ENCODE measurements around the gene C1orf94. TPM values are rescaled to one million over a fixed set of nuclear protein-coding genes. Genes with fewer than 3 reads are reported as not detected.

Gene C1orf94
- total RNA-seq, 1 experiment from 2014 or later: not detected

DNA sequence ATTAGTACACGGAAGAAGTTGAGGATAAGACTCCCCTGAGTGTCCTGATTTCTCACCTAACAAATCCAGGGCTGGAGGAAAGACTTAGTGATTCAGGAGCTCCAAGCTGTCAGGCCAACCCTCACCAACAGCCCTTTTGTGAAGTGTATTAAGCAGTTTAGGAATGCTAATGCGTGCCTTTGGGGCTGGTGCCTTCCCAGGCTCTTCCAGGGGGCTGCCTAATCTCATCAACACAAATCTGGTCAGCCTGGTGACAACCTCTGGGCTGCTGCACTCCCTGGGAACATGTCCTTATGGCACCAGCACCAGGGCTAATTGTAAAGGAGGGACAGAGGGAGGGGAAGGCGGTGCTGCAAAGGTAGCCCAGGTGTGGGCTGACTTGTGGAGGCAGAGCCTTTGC, 27.2 kb upstream of the C1orf94 start:
- intact Hi-C loops (cut with micrococcal nuclease; ENCODE audit: unreplicated experiment): no loop called here
- no peak overlapping the region for H3K4me3 Mint-ChIP-seq (ENCODE audit: low read depth, unreplicated experiment)
- TF ChIP-seq, protein P1, sequence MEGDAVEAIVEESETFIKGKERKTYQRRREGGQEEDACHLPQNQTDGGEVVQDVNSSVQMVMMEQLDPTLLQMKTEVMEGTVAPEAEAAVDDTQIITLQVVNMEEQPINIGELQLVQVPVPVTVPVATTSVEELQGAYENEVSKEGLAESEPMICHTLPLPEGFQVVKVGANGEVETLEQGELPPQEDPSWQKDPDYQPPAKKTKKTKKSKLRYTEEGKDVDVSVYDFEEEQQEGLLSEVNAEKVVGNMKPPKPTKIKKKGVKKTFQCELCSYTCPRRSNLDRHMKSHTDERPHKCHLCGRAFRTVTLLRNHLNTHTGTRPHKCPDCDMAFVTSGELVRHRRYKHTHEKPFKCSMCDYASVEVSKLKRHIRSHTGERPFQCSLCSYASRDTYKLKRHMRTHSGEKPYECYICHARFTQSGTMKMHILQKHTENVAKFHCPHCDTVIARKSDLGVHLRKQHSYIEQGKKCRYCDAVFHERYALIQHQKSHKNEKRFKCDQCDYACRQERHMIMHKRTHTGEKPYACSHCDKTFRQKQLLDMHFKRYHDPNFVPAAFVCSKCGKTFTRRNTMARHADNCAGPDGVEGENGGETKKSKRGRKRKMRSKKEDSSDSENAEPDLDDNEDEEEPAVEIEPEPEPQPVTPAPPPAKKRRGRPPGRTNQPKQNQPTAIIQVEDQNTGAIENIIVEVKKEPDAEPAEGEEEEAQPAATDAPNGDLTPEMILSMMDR (IDR thresholded peaks at IDR 0.05; ENCODE audit: unreplicated experiment): no peak
- H3K36me3 Mint-ChIP-seq (ENCODE audit: insufficient read depth, unreplicated experiment): no peaks in the 10 kb centered on the region
- no peaks in the 10 kb centered on the region for H3K4me1 Mint-ChIP-seq (ENCODE audit: low read depth, unreplicated experiment)
- peaks cover 56% of the 10 kb centered on the region for H3K27me3 Mint-ChIP-seq (ENCODE audit: unreplicated experiment)
- CTCF ChIA-PET: no interaction called here
- peaks cover 7% of the 10 kb centered on the region for H3K9me3 Mint-ChIP-seq (ENCODE audit: low read depth, unreplicated experiment)
- DNase-seq: no peak
- no TSS peak for BruUV-seq (replicated peaks)
- H3K27ac Mint-ChIP-seq (ENCODE audit: unreplicated experiment): no peak overlapping the region

- no TSS peak for BruUV-seq (replicated peaks)
- Mint-ChIP-seq H3K36me3 (ENCODE audit: insufficient read depth, unreplicated experiment) (no peaks in the 10 kb centered on the region), H3K27me3 (ENCODE audit: unreplicated experiment) (peaks cover 51% of the 10 kb centered on the region), H3K4me1 (ENCODE audit: low read depth, unreplicated experiment) (no peaks in the 10 kb centered on the region), H3K9me3 (ENCODE audit: low read depth, unreplicated experiment) (peaks cover 4% of the 10 kb centered on the region), H3K27ac (ENCODE audit: unreplicated experiment) (no peak overlapping the region), H3K4me3 (ENCODE audit: low read depth, unreplicated experiment) (no peak overlapping the region)
- CTCF ChIA-PET: no interaction called here
- intact Hi-C loops (cut with micrococcal nuclease; ENCODE audit: unreplicated experiment): no loop called here
- TF ChIP-seq, protein P1 (IDR thresholded peaks at IDR 0.05; ENCODE audit: unreplicated experiment): no peak
- DNase-seq: no peak
Observed at GRCh38 chr1:34153246-34153645, 23.5 kb upstream of the C1orf94 start.

- BruUV-seq (replicated peaks): no TSS peak
- CTCF ChIA-PET: no interaction called here
- Mint-ChIP-seq H3K27me3 (ENCODE audit: unreplicated experiment) (peaks cover 72% of the 10 kb centered on the region), H3K36me3 (ENCODE audit: insufficient read depth, unreplicated experiment) (no peaks in the 10 kb centered on the region), H3K27ac (ENCODE audit: unreplicated experiment) (no peak overlapping the region), H3K9me3 (ENCODE audit: low read depth, unreplicated experiment) (peaks cover 4% of the 10 kb centered on the region), H3K4me3 (ENCODE audit: low read depth, unreplicated experiment) (no peak overlapping the region), H3K4me1 (ENCODE audit: low read depth, unreplicated experiment) (no peaks in the 10 kb centered on the region)
- intact Hi-C loops (cut with micrococcal nuclease; ENCODE audit: unreplicated experiment): no loop called here
- TF ChIP-seq, protein P1 (IDR thresholded peaks at IDR 0.05; ENCODE audit: unreplicated experiment): no peak
- DNase-seq: no peak
Observed at GRCh38 chr1:34155860-34156259, 20.8 kb upstream of the C1orf94 start.

- CTCF ChIA-PET: no interaction called here
- intact Hi-C loops (cut with micrococcal nuclease; ENCODE audit: unreplicated experiment): no loop called here
- BruUV-seq (replicated peaks): no TSS peak
- Mint-ChIP-seq H3K27me3 (ENCODE audit: unreplicated experiment) (peaks cover 72% of the 10 kb centered on the region), H3K4me3 (ENCODE audit: low read depth, unreplicated experiment) (no peak overlapping the region), H3K27ac (ENCODE audit: unreplicated experiment) (no peak overlapping the region), H3K4me1 (ENCODE audit: low read depth, unreplicated experiment) (no peaks in the 10 kb centered on the region), H3K9me3 (ENCODE audit: low read depth, unreplicated experiment) (no peaks in the 10 kb centered on the region), H3K36me3 (ENCODE audit: insufficient read depth, unreplicated experiment) (no peaks in the 10 kb centered on the region)
- DNase-seq: no peak
- TF ChIP-seq, protein P1 (IDR thresholded peaks at IDR 0.05; ENCODE audit: unreplicated experiment): no peak
Observed at GRCh38 chr1:34156739-34157138, 20.0 kb upstream of the C1orf94 start.

Measured in Calu3 (cell line).